ENCODE measurements around the gene RACGAP1. TPM values are rescaled to one million over a fixed set of nuclear protein-coding genes. Genes with fewer than 3 reads are reported as not detected.

The RACGAP1 gene
- total RNA-seq, 2 donors from 2014 or later: 3.9 to 4.6 TPM

GRCh38 chr12:49978125-49978524, 47.2 kb downstream of the RACGAP1 start:
- H3K4me1 ChIP-seq: peaks cover 5% of the 10 kb centered on the region
- ATAC-seq (no peak), DNase-seq (no peak)
- intact Hi-C loops (cut with DNase I): no loop called here
- H3K27me3 ChIP-seq: no peaks in the 10 kb centered on the region
- H3K9me3 ChIP-seq: no peaks in the 10 kb centered on the region
- no peak overlapping the region for H3K27ac ChIP-seq
- 45 to 49% methylated on average over 4 of the region's 4 CpGs for WGBS, 2 donors
- no peak for TF ChIP-seq POLR2A (IDR thresholded peaks at IDR 0.05)
- TF ChIP-seq, protein P1, sequence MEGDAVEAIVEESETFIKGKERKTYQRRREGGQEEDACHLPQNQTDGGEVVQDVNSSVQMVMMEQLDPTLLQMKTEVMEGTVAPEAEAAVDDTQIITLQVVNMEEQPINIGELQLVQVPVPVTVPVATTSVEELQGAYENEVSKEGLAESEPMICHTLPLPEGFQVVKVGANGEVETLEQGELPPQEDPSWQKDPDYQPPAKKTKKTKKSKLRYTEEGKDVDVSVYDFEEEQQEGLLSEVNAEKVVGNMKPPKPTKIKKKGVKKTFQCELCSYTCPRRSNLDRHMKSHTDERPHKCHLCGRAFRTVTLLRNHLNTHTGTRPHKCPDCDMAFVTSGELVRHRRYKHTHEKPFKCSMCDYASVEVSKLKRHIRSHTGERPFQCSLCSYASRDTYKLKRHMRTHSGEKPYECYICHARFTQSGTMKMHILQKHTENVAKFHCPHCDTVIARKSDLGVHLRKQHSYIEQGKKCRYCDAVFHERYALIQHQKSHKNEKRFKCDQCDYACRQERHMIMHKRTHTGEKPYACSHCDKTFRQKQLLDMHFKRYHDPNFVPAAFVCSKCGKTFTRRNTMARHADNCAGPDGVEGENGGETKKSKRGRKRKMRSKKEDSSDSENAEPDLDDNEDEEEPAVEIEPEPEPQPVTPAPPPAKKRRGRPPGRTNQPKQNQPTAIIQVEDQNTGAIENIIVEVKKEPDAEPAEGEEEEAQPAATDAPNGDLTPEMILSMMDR (IDR thresholded peaks at IDR 0.05): no peak
- H3K4me3 ChIP-seq: no peak overlapping the region
- H3K36me3 ChIP-seq (replicated peaks in 1 of 2; ENCODE audit: insufficient read depth in 1 of 2, low read depth in 2 of 2): no peaks in the 10 kb centered on the region

DNA sequence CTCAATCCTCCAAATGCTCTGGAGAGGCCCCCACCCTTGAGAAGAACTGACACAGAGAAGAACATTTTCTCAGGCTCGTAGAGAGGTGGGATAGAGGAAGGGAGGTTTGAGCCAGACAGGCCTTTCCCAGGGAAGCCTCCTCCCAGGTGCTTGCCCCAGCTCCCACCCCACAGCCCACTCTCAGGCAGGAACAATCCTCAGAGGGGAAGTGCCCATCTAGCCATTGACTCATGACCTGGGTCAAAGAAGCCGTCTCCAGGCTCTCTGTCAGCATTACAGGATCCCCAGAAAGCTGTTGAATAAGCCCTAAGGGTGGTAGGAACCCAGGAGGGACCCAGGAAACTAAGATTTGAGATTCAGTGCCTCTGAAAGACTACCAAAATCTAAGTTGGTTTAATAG, 48.7 kb downstream of the RACGAP1 start:
- Histone ChIP-seq H3K9me3 (no peaks in the 10 kb centered on the region), H3K36me3 (replicated peaks in 1 of 2; ENCODE audit: insufficient read depth in 1 of 2, low read depth in 2 of 2) (no peaks in the 10 kb centered on the region), H3K4me3 (no peak overlapping the region), H3K4me1 (peaks cover 5% of the 10 kb centered on the region), H3K27ac (no peak overlapping the region), H3K27me3 (no peaks in the 10 kb centered on the region)
- no peak for ATAC-seq
- no peak for DNase-seq
- 66 to 80% methylated on average over 2 of the region's 2 CpGs for WGBS, 2 donors
- TF ChIP-seq, protein P1 (IDR thresholded peaks at IDR 0.05): no peak
- no peak for TF ChIP-seq POLR2A (IDR thresholded peaks at IDR 0.05)
- intact Hi-C loops (cut with DNase I): no loop called here

- DNase-seq: no peak
- Histone ChIP-seq H3K27me3 (no peaks in the 10 kb centered on the region), H3K9me3 (no peaks in the 10 kb centered on the region), H3K4me3 (no peak overlapping the region), H3K36me3 (replicated peaks in 1 of 2; ENCODE audit: insufficient read depth in 1 of 2, low read depth in 2 of 2) (no peaks in the 10 kb centered on the region), H3K27ac (no peak overlapping the region), H3K4me1 (peaks cover 5% of the 10 kb centered on the region)
- intact Hi-C loops (cut with DNase I): no loop called here
- WGBS, 2 donors: 65 to 70% methylated on average over 12 to 17 of the region's 17 CpGs
- ATAC-seq: no peak
- no peak for TF ChIP-seq POLR2A (IDR thresholded peaks at IDR 0.05)
- TF ChIP-seq, protein P1 (IDR thresholded peaks at IDR 0.05): no peak
These were observed 50.0 kb downstream of the RACGAP1 start for GRCh38 chr12:49975318-49975761.

DNA sequence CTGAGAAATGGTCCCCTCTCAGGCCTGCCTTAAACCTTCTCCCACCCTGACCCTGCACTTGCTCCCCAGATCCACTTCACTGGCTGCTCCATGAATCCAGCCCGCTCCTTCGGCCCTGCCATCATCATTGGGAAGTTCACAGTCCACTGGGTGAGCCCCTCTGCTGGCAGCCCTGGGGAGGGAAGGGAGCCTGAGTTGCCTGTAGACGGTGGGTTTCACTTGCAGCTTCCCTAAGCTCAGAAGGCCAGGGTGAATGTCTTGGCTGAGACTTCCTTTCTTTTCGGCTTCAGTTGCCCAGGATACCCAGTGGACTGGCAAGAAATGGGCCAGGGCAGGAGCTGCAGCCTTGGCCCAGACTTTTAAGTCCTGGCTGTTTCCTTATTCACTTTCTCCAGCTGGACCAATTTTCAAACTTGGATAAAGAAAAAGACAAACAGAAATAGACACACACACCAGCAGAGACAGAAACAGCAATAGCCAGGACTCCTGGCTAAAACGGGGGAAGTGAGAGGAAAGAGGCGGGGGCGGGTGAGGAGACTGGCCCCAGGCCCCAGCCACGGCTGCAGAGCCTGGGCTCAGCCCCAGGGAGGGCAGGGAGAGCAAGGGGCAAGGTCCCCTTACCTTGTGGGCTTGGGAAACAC, 50.5 kb downstream of the RACGAP1 start:
- ATAC-seq (no peak), DNase-seq (no peak)
- intact Hi-C loops (cut with DNase I): loop anchor here (5.0 kb wide), 1 partner anchor 88 kb away; no protein-coding TSS in a partner anchor
- no peaks in the 10 kb centered on the region for H3K36me3 ChIP-seq (replicated peaks in 1 of 2; ENCODE audit: insufficient read depth in 1 of 2, low read depth in 2 of 2)
- 51 to 56% methylated on average over 6 to 8 of the region's 8 CpGs for WGBS, 2 donors
- H3K27ac ChIP-seq: no peak overlapping the region
- no peaks in the 10 kb centered on the region for H3K27me3 ChIP-seq
- no peak overlapping the region for H3K4me3 ChIP-seq
- no peaks in the 10 kb centered on the region for H3K9me3 ChIP-seq
- TF ChIP-seq, protein P1 (IDR thresholded peaks at IDR 0.05): no peak
- peaks cover 5% of the 10 kb centered on the region for H3K4me1 ChIP-seq

DNA sequence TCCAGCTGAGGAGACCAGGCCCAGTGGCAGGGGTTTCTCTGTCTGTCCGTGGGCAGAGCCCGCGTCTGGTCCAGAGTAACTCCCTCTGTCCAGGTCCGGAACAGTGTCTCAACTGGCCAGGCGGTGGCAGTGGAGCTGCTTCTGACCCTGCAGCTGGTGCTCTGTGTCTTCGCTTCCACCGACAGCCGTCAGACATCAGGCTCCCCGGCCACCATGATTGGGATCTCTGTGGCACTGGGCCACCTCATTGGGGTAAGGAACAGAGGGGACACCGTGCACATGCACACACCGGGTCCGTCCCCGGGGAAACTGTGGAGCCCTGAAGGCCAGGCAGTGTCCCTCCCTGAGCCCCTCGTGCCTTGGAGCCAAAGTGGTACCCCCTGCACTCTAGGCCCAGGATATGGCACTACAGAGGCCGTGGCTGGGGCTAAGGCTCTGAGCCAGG, 51.0 kb downstream of the RACGAP1 start:
- Histone ChIP-seq H3K4me1 (peaks cover 5% of the 10 kb centered on the region), H3K9me3 (no peaks in the 10 kb centered on the region), H3K27me3 (no peaks in the 10 kb centered on the region), H3K4me3 (no peak overlapping the region), H3K36me3 (replicated peaks in 1 of 2; ENCODE audit: insufficient read depth in 1 of 2, low read depth in 2 of 2) (no peaks in the 10 kb centered on the region), H3K27ac (no peak overlapping the region)
- 31% methylated on average over 15 of the region's 15 CpGs; no CpG with 5 or more reads in 1 of the 2 donors for WGBS, 2 donors
- intact Hi-C loops (cut with DNase I): loop anchor here (5.0 kb wide), 1 partner anchor 88 kb away; no protein-coding TSS in a partner anchor
- DNase-seq: peak; percentile 63 to 77 (median 74)
- TF ChIP-seq, protein P1 (IDR thresholded peaks at IDR 0.05): peak in 6 of 7 experiments; percentile 34 to 61 (median 54)
- no peak for TF ChIP-seq POLR2A (IDR thresholded peaks at IDR 0.05)
- peak; percentile 84 for ATAC-seq
